H1 (cell line): Measurements from ENCODE around the gene OR10J4. TPM values are rescaled to one million over a fixed set of nuclear protein-coding genes. Genes with fewer than 3 reads are reported as not detected.

ENCODE experiments used
- CTCF ChIA-PET: fragments of 300-600 bp; sonication (Branson Sonifier 250); formaldehyde crosslinking; loops from one replicate; lab custom pipeline; 2021; ENCODE audit not compliant: partially characterized antibody; lab: Charles Lee
- POLR2A ChIA-PET: fragments of 300-600 bp; sonication (Branson Sonifier 250); formaldehyde crosslinking; loops from one replicate; lab custom pipeline; 2021; ENCODE audit warnings: inconsistent platforms; ENCODE audit not compliant: partially characterized antibody; lab: Charles Lee
- DNase-seq, 2 experiments: peaks; one replicate each; pipeline versions ENCODE4 v3.0.0 to v3.0.0-alpha.2; 2010 to 2022; ENCODE audit warnings: low spot score in 2 of 2, low read depth in 1 of 2, mixed read lengths in 1 of 2
- FAIRE-seq: peaks from 2 replicates; lab custom pipeline; 2011; peaks lifted over from hg19 to GRCh38; lab: Jason Lieb, UNC
- H2AFZ ChIP-seq: 2 replicates; pipeline ENCODE4 v1.8.1; 2012; ENCODE audit warnings: low read length, inconsistent platforms
- H2AK5ac ChIP-seq: 2 replicates; pipeline ENCODE4 v1.6.1; 2013; ENCODE audit warnings: low read depth, low read length
- H2BK120ac ChIP-seq: replicated peaks from 2 replicates; pipeline ENCODE3; 2013; ENCODE audit warnings: low read depth, low read length, inconsistent platforms
- H2BK12ac ChIP-seq: 2 replicates; pipeline ENCODE4 v1.6.1; 2013; ENCODE audit warnings: low read depth, low read length
- H2BK15ac ChIP-seq: 2 replicates; pipeline ENCODE4 v1.6.1; 2013; ENCODE audit warnings: low read length
- H2BK20ac ChIP-seq: 2 replicates; pipeline ENCODE4 v1.6.1; 2013; ENCODE audit warnings: low read length
- H2BK5ac ChIP-seq: 2 replicates; pipeline ENCODE4 v1.6.1; 2013; ENCODE audit warnings: low read depth, low read length
- H3K14ac ChIP-seq: 2 replicates; pipeline ENCODE4 v1.6.1; 2013; ENCODE audit warnings: inconsistent platforms; ENCODE audit not compliant: insufficient read length
- H3K18ac ChIP-seq: 2 replicates; pipeline ENCODE4 v1.6.1; 2013; ENCODE audit warnings: low read length; ENCODE audit errors: extremely low read depth
- H3K23ac ChIP-seq: 2 replicates; pipeline ENCODE4 v1.6.1; 2013; ENCODE audit warnings: inconsistent platforms; ENCODE audit not compliant: insufficient read length
- H3K23me2 ChIP-seq: 2 replicates; pipeline ENCODE4 v1.6.1; 2013; ENCODE audit warnings: low read depth, low read length
- H3K27ac ChIP-seq: 2 replicates; pipeline ENCODE4 v1.6.1; 2011; ENCODE audit warnings: low read depth, low read length, inconsistent platforms
- H3K27me3 ChIP-seq, 4 experiments: replicated peaks in 1 of 4; 1 replicate in 1 of 4; 2 replicates in 3 of 4; pipeline versions ENCODE4 v1.6.1 to v1.8.1; 2011 to 2013; ENCODE audit warnings: low read length in 3 of 4, mild to moderate bottlenecking in 3 of 4, inconsistent platforms in 2 of 4, mixed read lengths in 2 of 4, moderate library complexity in 1 of 4; ENCODE audit not compliant: control insufficient read depth in 3 of 4, insufficient read depth in 3 of 4; ENCODE audit errors: extremely low read depth in 1 of 4
- H3K36me3 ChIP-seq, 4 experiments: 2 replicates each; pipeline versions ENCODE4 v1.6.1 to v1.8.1; 2011 to 2013; ENCODE audit warnings: mild to moderate bottlenecking in 4 of 4, low read length in 3 of 4, moderate library complexity in 2 of 4, control low read depth in 1 of 4, inconsistent platforms in 1 of 4; ENCODE audit not compliant: insufficient read depth in 4 of 4, control insufficient read depth in 2 of 4
- H3K4ac ChIP-seq: replicated peaks from 2 replicates; pipeline ENCODE3; 2013; ENCODE audit warnings: low read length, low read depth, mixed read lengths, inconsistent platforms; ENCODE audit not compliant: insufficient read length
- H3K4me1 ChIP-seq, 4 experiments: replicated peaks in 1 of 4; 1 replicate in 1 of 4; 2 replicates in 3 of 4; pipeline versions ENCODE4 v1.6.1 to v1.8.1; 2011 to 2013; ENCODE audit warnings: low read length in 3 of 4, inconsistent platforms in 2 of 4, mixed read lengths in 1 of 4; ENCODE audit not compliant: insufficient read depth in 4 of 4, control insufficient read depth in 3 of 4
- H3K4me2 ChIP-seq, 2 experiments: 2 replicates each; pipeline versions ENCODE4 v1.6.1 to v1.8.1; 2011 to 2013; ENCODE audit warnings: low read depth in 2 of 2, low read length in 2 of 2, control low read depth in 1 of 2, inconsistent platforms in 1 of 2, mild to moderate bottlenecking in 1 of 2; ENCODE audit not compliant: insufficient read depth in 1 of 2
- H3K4me3 ChIP-seq, 4 experiments: fragments of 200-600, 300-600 bp in 1 of 4; sonication (generic), shearing (Covaris generic), sonication (Bioruptor Twin) in 1 of 4; 2 replicates each; pipeline versions ENCODE4 v1.5.1 to v1.8.1; 2011 to 2016; ENCODE audit warnings: low read length in 4 of 4, low read depth in 3 of 4, control low read depth in 2 of 4, inconsistent platforms in 2 of 4, mild to moderate bottlenecking in 2 of 4, mixed read lengths in 1 of 4, moderate library complexity in 1 of 4; ENCODE audit not compliant: insufficient read depth in 2 of 4; ENCODE audit errors: extremely low read depth in 1 of 4
- H3K56ac ChIP-seq: replicated peaks from 2 replicates; pipeline ENCODE3; 2013; ENCODE audit warnings: low read depth, mild to moderate bottlenecking, mixed read lengths, low read length, inconsistent platforms; ENCODE audit not compliant: insufficient read length
- H3K79me1 ChIP-seq: 2 replicates; pipeline ENCODE4 v1.6.1; 2013; ENCODE audit warnings: low read depth, low read length, control low read depth
- H3K79me2 ChIP-seq, 2 experiments: 2 replicates each; pipeline versions ENCODE4 v1.6.1 to v1.8.1; 2012 to 2013; ENCODE audit warnings: low read length in 2 of 2, mild to moderate bottlenecking in 2 of 2, inconsistent platforms in 1 of 2; ENCODE audit not compliant: insufficient read depth in 2 of 2, control insufficient read depth in 1 of 2
- H3K9ac ChIP-seq, 4 experiments: replicated peaks in 1 of 4; 1 replicate in 1 of 4; 2 replicates in 3 of 4; pipeline versions ENCODE4 v1.6.1 to v1.8.1; 2011 to 2013; ENCODE audit warnings: low read depth in 3 of 4, low read length in 3 of 4, control low read depth in 2 of 4, mild to moderate bottlenecking in 2 of 4, moderate library complexity in 2 of 4, inconsistent platforms in 1 of 4; ENCODE audit errors: extremely low read depth in 1 of 4
- H3K9me3 ChIP-seq, 2 experiments: 2 replicates each; pipeline versions ENCODE4 v1.6.1 to v1.8.1; 2012 to 2013; ENCODE audit warnings: mild to moderate bottlenecking in 2 of 2, moderate library complexity in 2 of 2, control low read depth in 1 of 2, inconsistent platforms in 1 of 2, low read depth in 1 of 2, low read length in 1 of 2, mixed read lengths in 1 of 2; ENCODE audit not compliant: insufficient read depth in 2 of 2
- H4K20me1 ChIP-seq, 2 experiments: replicated peaks in 1 of 2; 2 replicates each; pipeline versions ENCODE3 to v1.8.1; 2011 to 2013; ENCODE audit warnings: inconsistent platforms in 2 of 2, low read length in 2 of 2, mild to moderate bottlenecking in 1 of 2; ENCODE audit not compliant: insufficient read depth in 2 of 2, control insufficient read depth in 1 of 2
- H4K5ac ChIP-seq: 2 replicates; pipeline ENCODE4 v1.6.1; 2013; ENCODE audit warnings: low read length, low read depth, mixed read lengths, inconsistent platforms; ENCODE audit not compliant: insufficient read length
- H4K8ac ChIP-seq: 2 replicates; pipeline ENCODE4 v1.8.0; 2013; ENCODE audit warnings: mild to moderate bottlenecking, moderate library complexity, low read length, inconsistent platforms; ENCODE audit not compliant: insufficient read depth; ENCODE audit errors: extremely low read depth
- H4K91ac ChIP-seq: replicated peaks from 2 replicates; pipeline ENCODE3; 2013; ENCODE audit warnings: low read length, mixed read lengths, inconsistent platforms; ENCODE audit not compliant: insufficient read length
- CTCF ChIP-seq, 3 experiments: IDR thresholded peaks; 1 replicate in 2 of 3; 2 replicates in 1 of 3; pipeline versions ENCODE4 v1.5.1 to v1.6.1; 2011; ENCODE audit warnings: low read length in 3 of 3, mild to moderate bottlenecking in 3 of 3, inconsistent platforms in 2 of 3, low read depth in 1 of 3, moderate library complexity in 1 of 3; ENCODE audit not compliant: insufficient read depth in 1 of 3; ENCODE audit errors: control extremely low read depth in 1 of 3
- RAD21 ChIP-seq, 2 experiments: IDR thresholded peaks in 1 of 2; conservative IDR thresholded peaks in 1 of 2; 2 replicates each; pipeline ENCODE4 v1.6.1; 2011; ENCODE audit warnings: low read depth in 2 of 2, low read length in 2 of 2, improper control_type of control experiment in 1 of 2, inconsistent platforms in 1 of 2, mild to moderate bottlenecking in 1 of 2, moderate library complexity in 1 of 2
- SIX5 ChIP-seq: IDR thresholded peaks from 2 replicates; pipeline ENCODE4 v1.6.1; 2011; ENCODE audit warnings: mild to moderate bottlenecking, low read depth, low read length
- WGBS, 2 experiments: shearing (Covaris generic) in 1 of 2; methylation state at CpG; one replicate each; pipeline versions ENCODE4 v1.1.6 to v1.1.7; 2013 to 2015; ENCODE audit warnings: low lambda C conversion rate in 2 of 2, mixed read lengths in 2 of 2, inconsistent platforms in 1 of 2, low coverage in 1 of 2, missing lambda C conversion rate in 1 of 2; ENCODE audit not compliant: insufficient replicate concordance in 2 of 2, insufficient coverage in 1 of 2, insufficient read length in 1 of 2; ENCODE audit errors: extremely low coverage in 1 of 2, missing lambda C conversion rate in 1 of 2; 5-methylcytosine and 5-hydroxymethylcytosine counted together
- polyA plus RNA-seq, 7 experiments: library from polyadenylated mRNA; depleted of rRNA in 3 of 7; stranded (reverse) in 5 of 7; unstranded in 2 of 7; fragments of >200 nt in 5 of 7; fragments of 200-250 nt in 2 of 7; gene quantifications; 1 replicate in 5 of 7; 2 replicates in 1 of 7; 4 replicates in 1 of 7; pipeline versions ENCODE4 v1.2.1 to v1.2.3, GENCODE V29; 2011 to 2013; ENCODE audit warnings: missing spikeins in 2 of 7, mixed read lengths in 2 of 7
- total RNA-seq: library from RNA; stranded (reverse); fragmentation: NEBNext Ultra II Directional; extraction: Animal tissue kit (Norgen Biotek cat#: 25700); gene quantifications from 2 replicates; pipeline ENCODE4 v1.2.1, GENCODE V29; 2021

OR10J4 gene
- total and polyA plus RNA-seq, 2 of the 8 experiments (the other 6 are each of a cell fraction or from before 2014, with no cell fraction given), result not detected

- H3K79me1 ChIP-seq, result no peaks in the 10 kb centered on the region
- no peak overlapping the region for H2BK12ac ChIP-seq
- 83% methylated on average over 8 of the region's 8 CpGs; no CpG with 5 or more reads in 1 of the 2 experiments for WGBS, 2 experiments
- no peak overlapping the region for H3K4me2 ChIP-seq
- H2BK5ac ChIP-seq, result no peak overlapping the region
- peak; percentile 16 to 32 for TF ChIP-seq RAD21 (IDR thresholded peaks at IDR 0.05 in 1 of 2, conservative IDR thresholded peaks at IDR 0.05 in 1 of 2; ENCODE audit: low read depth in 2 of 2, low read length in 2 of 2)
- peak; percentile 1 to 59 (median 36); a peak in 2 of 4 replicates for TF ChIP-seq CTCF (IDR thresholded peaks at IDR 0.05; ENCODE audit: control extremely low read depth in 1 of 3, insufficient read depth in 1 of 3, low read depth in 1 of 3, low read length in 3 of 3)
- no peak for TF ChIP-seq SIX5
- TF ChIP-seq, all 59 proteins: peak for 2
- Histone ChIP-seq H4K20me1 (no peaks in the 10 kb centered on the region), H3K56ac (no peak overlapping the region), H3K9ac (no peak overlapping the region), H4K8ac (no peak overlapping the region), H2BK120ac (no peak overlapping the region), H2AK5ac (no peak overlapping the region), H4K5ac (no peak overlapping the region), H3K14ac (no peak overlapping the region), H3K4me1 (no peaks in the 10 kb centered on the region), H3K4ac (no peak overlapping the region), H3K36me3 (no peaks in the 10 kb centered on the region), H3K4me3 (no peak overlapping the region), H2BK15ac (no peak overlapping the region), H3K27ac (no peak overlapping the region), H2AFZ (no peak overlapping the region), H2BK20ac (no peak overlapping the region), H3K79me2 (no peaks in the 10 kb centered on the region), H3K9me3 (peaks cover 56 to 59% of the 10 kb centered on the region in 2 experiments), H3K18ac (no peak overlapping the region), H3K23me2 (no peaks in the 10 kb centered on the region), H4K91ac (no peak overlapping the region), H3K23ac (no peak overlapping the region), H3K27me3 (no peaks in the 10 kb centered on the region)
- DNase-seq, result peak in 1 of 2 experiments; percentile 67
- ChIA-PET CTCF (interaction anchor here (0.9 kb wide), 2 partner anchors 365 to 376 kb away, joined by 3 read pairs; no protein-coding TSS in a partner anchor), POLR2A (no interaction called here)
- FAIRE-seq, result no peak
Observed at GRCh38 chr1:159421821-159422220, 10.2 kb upstream of the OR10J4 start.
